Endothelial cell of umbilical vein (primary cell): ENCODE data around the gene CPNE8. TPM values are rescaled to one million over a fixed set of nuclear protein-coding genes. Genes with fewer than 3 reads are reported as not detected.

ENCODE experiments used
- BruUV-seq: library from RNA; stranded (reverse); fragments of 400-500 nt; replicated peaks from 2 replicates; lab custom pipeline; 2021; lab: Mats Ljungman, UMichigan
- CTCF ChIA-PET: fragments of 300-600, 350-600 bp; sonication (Branson Sonifier 250); formaldehyde crosslinking; loops from one replicate; lab custom pipeline; 2021; ENCODE audit warnings: antibody characterized with exemption, inconsistent platforms; lab: Charles Lee
- POLR2A ChIA-PET: fragments of 300-600, 350-600 bp; sonication (Branson Sonifier 250); formaldehyde crosslinking; loops from one replicate; lab custom pipeline; 2021; ENCODE audit warnings: antibody characterized with exemption, inconsistent platforms; lab: Charles Lee
- DNase-seq: peaks from one replicate; pipeline ENCODE4 v3.0.0-alpha.2; 2011; ENCODE audit warnings: low read depth, low spot score
- FAIRE-seq: peaks from 2 replicates; lab custom pipeline; 2011; peaks lifted over from hg19 to GRCh38; lab: Jason Lieb, UNC
- H2AFZ ChIP-seq: 2 replicates; pipeline ENCODE4 v1.6.0; 2012; ENCODE audit warnings: low read depth, low read length, control low read depth, inconsistent platforms
- H3K27ac ChIP-seq: 2 replicates; pipeline ENCODE4 v1.5.1; 2011; ENCODE audit warnings: low read depth, mild to moderate bottlenecking, control low read depth, low read length, moderate library complexity; ENCODE audit not compliant: insufficient read depth
- H3K27me3 ChIP-seq, 2 experiments: 2 replicates each; pipeline versions ENCODE4 v1.6.0 to v1.6.1; 2011; ENCODE audit warnings: low read length in 2 of 2, mixed read lengths in 1 of 2; ENCODE audit not compliant: control insufficient read depth in 2 of 2, insufficient read depth in 2 of 2
- H3K36me3 ChIP-seq, 2 experiments: 2 replicates in 1 of 2; 3 replicates in 1 of 2; pipeline ENCODE4 v1.5.1; 2011; ENCODE audit warnings: low read length in 2 of 2, mild to moderate bottlenecking in 1 of 2, moderate library complexity in 1 of 2; ENCODE audit not compliant: control insufficient read depth in 2 of 2, insufficient read depth in 2 of 2; ENCODE audit errors: extremely low read depth in 1 of 2
- H3K4me1 ChIP-seq: 3 replicates; pipeline ENCODE4 v1.5.1; 2011; ENCODE audit warnings: mild to moderate bottlenecking, low read length; ENCODE audit not compliant: control insufficient read depth, insufficient read depth; ENCODE audit errors: extremely low read depth
- H3K4me2 ChIP-seq: 2 replicates; pipeline ENCODE4 v1.6.1; 2011; ENCODE audit warnings: low read length, control low read depth, mixed read lengths; ENCODE audit not compliant: insufficient read depth
- H3K4me3 ChIP-seq, 3 experiments: fragments of 200-600 bp in 1 of 3; sonication (generic), shearing (Covaris generic) in 1 of 3; replicated peaks in 1 of 3; 2 replicates each; pipeline ENCODE4 v1.5.1; 2011 to 2016; ENCODE audit warnings: control low read depth in 3 of 3, low read length in 3 of 3, mild to moderate bottlenecking in 2 of 3, inconsistent platforms in 1 of 3, low read depth in 1 of 3, moderate library complexity in 1 of 3; ENCODE audit not compliant: insufficient read depth in 1 of 3
- H3K79me2 ChIP-seq: 2 replicates; pipeline ENCODE4 v1.6.0; 2012; ENCODE audit warnings: low read length, inconsistent platforms; ENCODE audit not compliant: control insufficient read depth, insufficient read depth
- H3K9ac ChIP-seq: replicated peaks from 2 replicates; pipeline ENCODE3; 2011; ENCODE audit warnings: low read length, control low read depth; ENCODE audit not compliant: insufficient read depth; ENCODE audit errors: extremely low read depth
- H3K9me1 ChIP-seq: replicated peaks from 3 replicates; pipeline ENCODE4 v1.6.0; 2011; ENCODE audit warnings: mild to moderate bottlenecking, low read length; ENCODE audit not compliant: control insufficient read depth, insufficient read depth; ENCODE audit errors: extremely low read depth
- H3K9me3 ChIP-seq: replicated peaks from 2 replicates; pipeline ENCODE4 v1.5.1; 2012; ENCODE audit warnings: low read length, inconsistent platforms; ENCODE audit not compliant: control insufficient read depth, insufficient read depth
- H4K20me1 ChIP-seq: replicated peaks from 2 replicates; pipeline ENCODE3; 2011; ENCODE audit warnings: mild to moderate bottlenecking, low read length; ENCODE audit not compliant: control insufficient read depth, insufficient read depth; ENCODE audit errors: extremely low read depth
- EZH2 ChIP-seq: IDR thresholded peaks from 2 replicates; pipeline ENCODE4 v1.6.1; 2012; ENCODE audit warnings: borderline replicate concordance, low read depth, mild to moderate bottlenecking, moderate library complexity, low read length, inconsistent platforms; ENCODE audit not compliant: severe bottlenecking
- FOS ChIP-seq: IDR thresholded peaks from 2 replicates; pipeline ENCODE4 v1.6.1; 2011; ENCODE audit warnings: mild to moderate bottlenecking, low read length, moderate library complexity, borderline replicate concordance; ENCODE audit not compliant: insufficient read depth
- GATA2 ChIP-seq: IDR thresholded peaks from 2 replicates; pipeline ENCODE4 v1.7.0; 2011; ENCODE audit warnings: low read depth, mild to moderate bottlenecking, moderate library complexity, mixed read lengths, low read length; ENCODE audit not compliant: insufficient read length, insufficient read depth
- MAX ChIP-seq: IDR thresholded peaks from 2 replicates; pipeline ENCODE4 v1.6.1; 2011; ENCODE audit not compliant: insufficient read depth, insufficient read length
- MYC ChIP-seq: IDR thresholded peaks from one replicate; pipeline ENCODE4 v1.6.1; 2011; ENCODE audit warnings: mild to moderate bottlenecking, low read depth, low read length
- POLR2A ChIP-seq: IDR thresholded peaks from 2 replicates; pipeline ENCODE4 v1.6.1; 2012; ENCODE audit warnings: low read depth, mild to moderate bottlenecking, control low read depth, low read length
- dilution Hi-C: fragments of 300-500 bp; cut with MboI; formaldehyde crosslinking; loops from one replicate; pipeline ENCODE4 v1.15.0; 2019; ENCODE audit warnings: low sequenced_read_pairs; ENCODE audit not compliant: extremely low pct_ligation_motif_present
- intact Hi-C: fragments of 100-400 bp; cut with micrococcal nuclease; formaldehyde crosslinking; loops from one replicate; pipeline ENCODE4 v1.10.0; 2022
- polyA plus RNA-seq, 4 experiments: library from polyadenylated mRNA; depleted of rRNA in 3 of 4; stranded (reverse) in 3 of 4; unstranded in 1 of 4; fragments of >200 nt; gene quantifications; 2 replicates each; pipeline versions ENCODE4 v1.2.1 to v1.2.3, GENCODE V29; 2011 to 2012; ENCODE audit warnings: missing spikeins in 1 of 4
- total RNA-seq: library from RNA; stranded (reverse); gene quantifications from 2 replicates; pipeline ENCODE4 v1.2.3, GENCODE V29; 2021

The CPNE8 gene
- total and polyA plus RNA-seq, 2 donors (not counting 3 experiments of a cell fraction or from before 2014, with no cell fraction given) = 4.4 to 13.7 TPM

GRCh38 chr12:38720661-38721060, 184.7 kb downstream of the CPNE8 start:
- ChIA-PET POLR2A (no interaction called here), CTCF (interaction anchor here (1.5 to 1.7 kb wide), 2 partner anchors 56 to 201 kb away, joined by 4 to 6 read pairs; no protein-coding TSS in a partner anchor)
- no peak overlapping the region for H3K4me2 ChIP-seq
- no peak overlapping the region for H3K9ac ChIP-seq
- H3K4me1 ChIP-seq = no peaks in the 10 kb centered on the region
- DNase-seq = no peak
- H2AFZ ChIP-seq = no peak overlapping the region
- peaks cover 0 to 1% of the 10 kb centered on the region in 2 experiments for H3K36me3 ChIP-seq
- H3K9me1 ChIP-seq = no peaks in the 10 kb centered on the region
- H4K20me1 ChIP-seq = no peaks in the 10 kb centered on the region
- no peaks in the 10 kb centered on the region for H3K79me2 ChIP-seq
- no peak for TF ChIP-seq FOS
- no peak for TF ChIP-seq MAX
- TF ChIP-seq POLR2A = no peak
- no peak for TF ChIP-seq MYC
- no peak for TF ChIP-seq GATA2
- no peaks in the 10 kb centered on the region for H3K27me3 ChIP-seq
- no peak overlapping the region for H3K27ac ChIP-seq
- dilution Hi-C loops = no loop called here
- H3K4me3 ChIP-seq = no peak overlapping the region
- no TSS peak for BruUV-seq
- intact Hi-C loops = no loop called here
- FAIRE-seq = no peak
- H3K9me3 ChIP-seq = no peaks in the 10 kb centered on the region

- Histone ChIP-seq H3K9ac (no peak overlapping the region), H3K27ac (no peak overlapping the region), H2AFZ (no peak overlapping the region), H3K79me2 (no peaks in the 10 kb centered on the region), H3K4me1 (no peaks in the 10 kb centered on the region), H4K20me1 (no peaks in the 10 kb centered on the region), H3K4me3 (no peak overlapping the region), H3K27me3 (no peaks in the 10 kb centered on the region), H3K9me3 (no peaks in the 10 kb centered on the region), H3K36me3 (no peaks in the 10 kb centered on the region), H3K9me1 (no peaks in the 10 kb centered on the region), H3K4me2 (no peak overlapping the region)
- POLR2A ChIA-PET = no interaction called here
- FAIRE-seq (no peak), DNase-seq (no peak)
- dilution Hi-C loops = no loop called here
- intact Hi-C loops = no loop called here
- BruUV-seq = no TSS peak
- CTCF ChIA-PET = interaction anchor here (0.6 kb wide), 1 partner anchor 193 kb away, joined by 3 read pairs; no protein-coding TSS in a partner anchor
- TF ChIP-seq POLR2A (no peak), MAX (no peak), EZH2 (no peak), FOS (no peak), MYC (no peak), GATA2 (no peak)
These were observed 192.1 kb downstream of the CPNE8 start for GRCh38 chr12:38713294-38713693.
